ENCODE measurements around the gene KCNAB1. TPM values are rescaled to one million over a fixed set of nuclear protein-coding genes. Genes with fewer than 3 reads are reported as not detected.

The KCNAB1 gene
- total RNA-seq, 1 experiment from 2014 or later, result not detected

DNA sequence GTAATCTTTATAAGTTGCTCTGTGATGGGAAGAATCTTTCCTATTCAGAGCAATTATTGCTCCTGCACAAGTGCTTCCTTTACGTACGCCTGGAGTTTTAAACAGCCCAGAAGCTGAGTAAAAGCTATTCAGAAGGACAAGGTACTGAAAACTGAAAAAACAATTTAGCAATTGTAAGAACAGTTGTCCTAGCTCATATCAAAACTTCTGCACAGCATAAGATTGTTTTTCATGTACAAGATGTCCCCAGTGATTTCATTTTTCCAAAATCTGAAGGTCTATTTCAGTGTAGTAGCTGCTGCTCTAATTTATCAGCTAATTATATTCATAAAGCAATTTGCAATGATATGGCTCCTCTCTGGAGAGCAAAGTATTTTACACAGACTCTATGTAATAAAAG is 23.7 kb downstream of the KCNAB1 start:
- no peak overlapping the region for H3K27ac ChIP-seq (ENCODE audit: low read length)
- ChIA-PET CTCF (no interaction called here), POLR2A (ENCODE audit: unreplicated experiment) (no interaction called here)
- no peak overlapping the region for H3K9ac ChIP-seq (ENCODE audit: low read length)
- H3K27me3 ChIP-seq (ENCODE audit: low read length), result peaks cover 23% of the 10 kb centered on the region; the same call in 1 of the 2 replicates
- H3K4me2 ChIP-seq (ENCODE audit: low read length), result no peak overlapping the region
- H3K9me3 ChIP-seq (ENCODE audit: low read length), result no peaks in the 10 kb centered on the region
- H2AFZ ChIP-seq (ENCODE audit: low read length), result no peak overlapping the region
- TF ChIP-seq, protein P1, sequence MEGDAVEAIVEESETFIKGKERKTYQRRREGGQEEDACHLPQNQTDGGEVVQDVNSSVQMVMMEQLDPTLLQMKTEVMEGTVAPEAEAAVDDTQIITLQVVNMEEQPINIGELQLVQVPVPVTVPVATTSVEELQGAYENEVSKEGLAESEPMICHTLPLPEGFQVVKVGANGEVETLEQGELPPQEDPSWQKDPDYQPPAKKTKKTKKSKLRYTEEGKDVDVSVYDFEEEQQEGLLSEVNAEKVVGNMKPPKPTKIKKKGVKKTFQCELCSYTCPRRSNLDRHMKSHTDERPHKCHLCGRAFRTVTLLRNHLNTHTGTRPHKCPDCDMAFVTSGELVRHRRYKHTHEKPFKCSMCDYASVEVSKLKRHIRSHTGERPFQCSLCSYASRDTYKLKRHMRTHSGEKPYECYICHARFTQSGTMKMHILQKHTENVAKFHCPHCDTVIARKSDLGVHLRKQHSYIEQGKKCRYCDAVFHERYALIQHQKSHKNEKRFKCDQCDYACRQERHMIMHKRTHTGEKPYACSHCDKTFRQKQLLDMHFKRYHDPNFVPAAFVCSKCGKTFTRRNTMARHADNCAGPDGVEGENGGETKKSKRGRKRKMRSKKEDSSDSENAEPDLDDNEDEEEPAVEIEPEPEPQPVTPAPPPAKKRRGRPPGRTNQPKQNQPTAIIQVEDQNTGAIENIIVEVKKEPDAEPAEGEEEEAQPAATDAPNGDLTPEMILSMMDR (conservative IDR thresholded peaks at IDR 0.05; ENCODE audit: low read depth, low read length), result no peak
- TF ChIP-seq EZH2phosphoT487 (IDR thresholded peaks at IDR 0.05; ENCODE audit: borderline replicate concordance, low read length) (no peak), EZH2 (IDR thresholded peaks at IDR 0.05; ENCODE audit: low read length, unreplicated experiment) (no peak)
- no peaks in the 10 kb centered on the region for H3K36me3 ChIP-seq (ENCODE audit: low read depth, low read length)
- DNase-seq (no peak), ATAC-seq (no peak)
- no peaks in the 10 kb centered on the region for H4K20me1 ChIP-seq (ENCODE audit: low read length)
- H3F3A ChIP-seq (ENCODE audit: low read length, unreplicated experiment), result no peaks in the 10 kb centered on the region
- H3K9me2 ChIP-seq (replicated peaks; ENCODE audit: low read length), result no peaks in the 10 kb centered on the region
- no TSS peak for BruUV-seq (replicated peaks)
- no peaks in the 10 kb centered on the region for H3K79me2 ChIP-seq (ENCODE audit: low read length)
- peaks cover 5% of the 10 kb centered on the region; the same call in 1 of the 2 replicates for H3K4me1 ChIP-seq (ENCODE audit: insufficient read depth, low read length)
- intact Hi-C loops (cut with micrococcal nuclease), result no loop called here
- H3K4me3 ChIP-seq (ENCODE audit: low read length), result no peak overlapping the region

DNA sequence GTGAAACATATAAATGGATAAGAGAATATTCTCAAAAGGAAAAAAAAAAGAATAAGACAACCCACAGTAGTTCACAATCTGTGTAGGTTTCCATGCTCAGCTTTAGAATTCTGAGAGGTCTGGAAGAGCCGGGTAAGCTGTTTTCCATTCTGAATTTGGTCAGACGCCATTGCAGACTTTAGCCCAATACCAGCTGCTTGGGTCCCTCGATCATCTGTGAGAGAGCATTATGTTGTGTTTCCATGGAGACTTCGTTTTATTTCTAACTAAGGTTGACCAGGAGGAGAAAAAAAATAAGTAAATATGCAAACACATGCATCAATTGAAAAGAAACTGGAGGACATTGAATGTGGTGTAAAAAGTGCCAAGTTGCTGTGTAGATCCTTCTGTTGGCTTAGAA is 25.5 kb downstream of the KCNAB1 start:
- H3K4me1 ChIP-seq (ENCODE audit: insufficient read depth, low read length), result peaks cover 5% of the 10 kb centered on the region; the same call in 1 of the 2 replicates
- ATAC-seq (no peak), DNase-seq (no peak)
- H3K27ac ChIP-seq (ENCODE audit: low read length), result no peak overlapping the region
- BruUV-seq (replicated peaks), result no TSS peak
- TF ChIP-seq EZH2 (IDR thresholded peaks at IDR 0.05; ENCODE audit: low read length, unreplicated experiment), result no peak
- TF ChIP-seq EZH2phosphoT487 (IDR thresholded peaks at IDR 0.05; ENCODE audit: borderline replicate concordance, low read length), result no peak
- TF ChIP-seq, protein P1 (conservative IDR thresholded peaks at IDR 0.05; ENCODE audit: low read depth, low read length), result no peak
- no peaks in the 10 kb centered on the region for H3K9me3 ChIP-seq (ENCODE audit: low read length)
- H3K79me2 ChIP-seq (ENCODE audit: low read length), result no peaks in the 10 kb centered on the region
- H2AFZ ChIP-seq (ENCODE audit: low read length), result no peak overlapping the region
- no peaks in the 10 kb centered on the region for H3K36me3 ChIP-seq (ENCODE audit: low read depth, low read length)
- ChIA-PET POLR2A (ENCODE audit: unreplicated experiment) (no interaction called here), CTCF (no interaction called here)
- H3K27me3 ChIP-seq (ENCODE audit: low read length), result peaks cover 15% of the 10 kb centered on the region; the same call in 1 of the 2 replicates
- intact Hi-C loops (cut with micrococcal nuclease), result no loop called here
- H3K9me2 ChIP-seq (replicated peaks; ENCODE audit: low read length), result no peaks in the 10 kb centered on the region
- H4K20me1 ChIP-seq (ENCODE audit: low read length), result no peaks in the 10 kb centered on the region
- H3K4me2 ChIP-seq (ENCODE audit: low read length), result no peak overlapping the region
- H3K4me3 ChIP-seq (ENCODE audit: low read length), result no peak overlapping the region
- no peaks in the 10 kb centered on the region for H3F3A ChIP-seq (ENCODE audit: low read length, unreplicated experiment)
- no peak overlapping the region for H3K9ac ChIP-seq (ENCODE audit: low read length)

DNA sequence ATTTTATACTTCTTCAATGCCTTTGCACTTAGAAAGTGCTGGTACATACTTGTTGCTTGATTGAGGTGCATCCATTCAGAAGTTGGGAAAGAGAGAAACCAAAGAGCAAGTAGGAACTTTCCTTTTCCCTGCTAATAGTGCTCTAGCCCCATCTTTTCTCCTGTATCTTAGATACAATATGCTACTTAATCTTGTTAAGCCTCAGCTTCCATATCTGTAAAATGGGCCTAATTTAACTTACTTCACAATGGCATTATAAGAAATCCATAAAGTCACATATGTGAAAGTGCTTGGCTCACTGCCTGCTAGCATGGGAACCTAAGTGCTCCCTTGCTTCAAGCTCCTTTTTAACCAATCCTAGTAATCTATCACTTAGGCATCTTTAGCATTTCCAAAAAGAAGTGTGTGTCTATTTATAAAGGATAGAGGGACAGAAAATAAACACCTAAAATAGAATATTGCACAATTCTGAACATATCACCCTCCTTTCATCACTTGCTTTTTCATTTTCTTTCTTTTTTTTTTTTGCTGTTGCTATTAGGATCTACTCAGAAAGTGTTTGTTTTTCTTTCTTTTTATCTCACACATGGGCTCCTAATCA is 28.1 kb downstream of the KCNAB1 start:
- intact Hi-C loops (cut with micrococcal nuclease), result no loop called here
- TF ChIP-seq EZH2phosphoT487 (IDR thresholded peaks at IDR 0.05; ENCODE audit: borderline replicate concordance, low read length) (no peak), EZH2 (IDR thresholded peaks at IDR 0.05; ENCODE audit: low read length, unreplicated experiment) (no peak)
- TF ChIP-seq, protein P1 (conservative IDR thresholded peaks at IDR 0.05; ENCODE audit: low read depth, low read length), result no peak
- no peak overlapping the region for H2AFZ ChIP-seq (ENCODE audit: low read length)
- no TSS peak for BruUV-seq (replicated peaks)
- peaks cover 15% of the 10 kb centered on the region; the same call in 1 of the 2 replicates for H3K27me3 ChIP-seq (ENCODE audit: low read length)
- ChIA-PET CTCF (interaction anchor here (0.8 kb wide), 1 partner anchor 301 kb away, joined by 3 read pairs; no protein-coding TSS in a partner anchor), POLR2A (ENCODE audit: unreplicated experiment) (no interaction called here)
- H3K9me2 ChIP-seq (replicated peaks; ENCODE audit: low read length), result no peaks in the 10 kb centered on the region
- H4K20me1 ChIP-seq (ENCODE audit: low read length), result no peaks in the 10 kb centered on the region
- H3K9me3 ChIP-seq (ENCODE audit: low read length), result no peaks in the 10 kb centered on the region
- H3K4me1 ChIP-seq (ENCODE audit: insufficient read depth, low read length), result no peaks in the 10 kb centered on the region
- H3K4me3 ChIP-seq (ENCODE audit: low read length), result no peak overlapping the region
- H3K27ac ChIP-seq (ENCODE audit: low read length), result no peak overlapping the region
- H3F3A ChIP-seq (ENCODE audit: low read length, unreplicated experiment), result no peaks in the 10 kb centered on the region
- no peak overlapping the region for H3K4me2 ChIP-seq (ENCODE audit: low read length)
- ATAC-seq (no peak), DNase-seq (no peak)
- H3K9ac ChIP-seq (ENCODE audit: low read length), result no peak overlapping the region
- no peaks in the 10 kb centered on the region for H3K79me2 ChIP-seq (ENCODE audit: low read length)
- H3K36me3 ChIP-seq (ENCODE audit: low read depth, low read length), result no peaks in the 10 kb centered on the region

Data from PC-3 (cell line).